Parathyroid adenoma (tissue), 2 donors: Measurements from ENCODE around the gene ZNF783.
"Not testable (repeated sequence)": the region's sequence is repeated elsewhere in the genome, so short reads cannot be mapped to it uniquely, and the experiment has no call there.

ENCODE experiments used
- H2AFZ ChIP-seq: fragments of 300-600 bp; sonication (generic); one replicate; pipeline ENCODE4 v1.7.0; 2017; ENCODE audit warnings: antibody characterized with exemption, mild to moderate bottlenecking
- H3K27ac ChIP-seq: fragments of 300-600 bp; sonication (generic); one replicate; pipeline ENCODE4 v1.7.0; 2017
- H3K27me3 ChIP-seq: fragments of 300-600 bp; sonication (generic); one replicate; pipeline ENCODE4 v1.7.0; 2017; ENCODE audit warnings: low read length; ENCODE audit not compliant: control insufficient read depth, insufficient read depth
- H3K36me3 ChIP-seq: fragments of 300-600 bp; sonication (generic); one replicate; pipeline ENCODE4 v1.7.0; 2017; ENCODE audit warnings: low read length; ENCODE audit not compliant: control insufficient read depth, insufficient read depth
- H3K4me1 ChIP-seq: fragments of 300-600 bp; sonication (generic); one replicate; pipeline ENCODE4 v1.7.0; 2017; ENCODE audit warnings: control low read depth
- H3K4me2 ChIP-seq: fragments of 300-600 bp; sonication (generic); one replicate; pipeline ENCODE4 v1.7.0; 2017; ENCODE audit warnings: low read length
- H3K4me3 ChIP-seq: fragments of 300-600 bp; sonication (generic); one replicate; pipeline ENCODE4 v1.7.0; 2017; ENCODE audit warnings: low read depth, low read length
- H3K79me2 ChIP-seq: fragments of 300-600 bp; sonication (generic); one replicate; pipeline ENCODE4 v1.7.0; 2017; ENCODE audit warnings: control low read depth
- H3K9ac ChIP-seq: fragments of 300-600 bp; sonication (generic); one replicate; pipeline ENCODE4 v1.7.0; 2017; ENCODE audit warnings: mild to moderate bottlenecking
- H3K9me3 ChIP-seq: fragments of 300-600 bp; sonication (generic); one replicate; pipeline ENCODE4 v1.7.0; 2017; ENCODE audit warnings: low read length; ENCODE audit not compliant: control insufficient read depth
- CTCF ChIP-seq: fragments of 300-600 bp; sonication (generic); IDR thresholded peaks from one replicate; pipeline ENCODE4 v1.7.0; 2017; ENCODE audit warnings: antibody characterized with exemption, mild to moderate bottlenecking
- donor health status: primary hyperparathyroidism.

Gene ZNF783

GRCh38 chr7:149317986-149318672 lies 56.1 kb downstream of the ZNF783 start:
- Histone ChIP-seq H3K4me2 (no peak overlapping the region), H2AFZ (no peak overlapping the region)
- no peak for TF ChIP-seq CTCF

GRCh38 chr7:149319376-149319775 lies 57.4 kb downstream of the ZNF783 start:
- Histone ChIP-seq H3K4me1 (no peaks in the 10 kb centered on the region), H3K9me3 (no peaks in the 10 kb centered on the region), H3K36me3 (no peaks in the 10 kb centered on the region), H3K4me2 (no peak overlapping the region), H3K79me2 (no peaks in the 10 kb centered on the region), H3K27me3 (no peaks in the 10 kb centered on the region), H3K4me3 (no peak overlapping the region), H3K9ac (no peak overlapping the region), H2AFZ (no peak overlapping the region), H3K27ac (no peak overlapping the region)
- no peak for TF ChIP-seq CTCF

More at GRCh38 chr7:149317986-149318672, 56.1 kb downstream of the ZNF783 start:
- H3K79me2 ChIP-seq, result no peaks in the 10 kb centered on the region
- no peaks in the 10 kb centered on the region for H3K36me3 ChIP-seq
- no peaks in the 10 kb centered on the region for H3K4me1 ChIP-seq
- H3K9me3 ChIP-seq, result no peaks in the 10 kb centered on the region
- H3K9ac ChIP-seq, result no peak overlapping the region
- no peak overlapping the region for H3K4me3 ChIP-seq
- H3K27me3 ChIP-seq, result no peaks in the 10 kb centered on the region
- H3K27ac ChIP-seq, result no peak overlapping the region

GRCh38 chr7:149320313-149321124 lies 58.5 kb downstream of the ZNF783 start:
- no peak for TF ChIP-seq CTCF
- no peaks in the 10 kb centered on the region for H3K79me2 ChIP-seq

GRCh38 chr7:149321125-149321905 lies 59.3 kb downstream of the ZNF783 start:
- H3K4me2 ChIP-seq, H3K9ac ChIP-seq, H3K36me3 ChIP-seq, H2AFZ ChIP-seq, H3K27ac ChIP-seq, H3K4me1 ChIP-seq, H3K4me3 ChIP-seq, H3K27me3 ChIP-seq, H3K79me2 ChIP-seq, H3K9me3 ChIP-seq: not testable (repeated sequence)

More at GRCh38 chr7:149320313-149321124, 58.5 kb downstream of the ZNF783 start:
- Histone ChIP-seq H2AFZ (no peak overlapping the region), H3K4me3 (no peak overlapping the region), H3K27ac (no peak overlapping the region), H3K27me3 (no peaks in the 10 kb centered on the region), H3K9ac (no peak overlapping the region), H3K9me3 (no peaks in the 10 kb centered on the region), H3K4me1 (no peaks in the 10 kb centered on the region), H3K4me2 (no peak overlapping the region), H3K36me3 (no peaks in the 10 kb centered on the region)

- TF ChIP-seq CTCF, result no peak
- Histone ChIP-seq H3K27me3 (no peaks in the 10 kb centered on the region), H3K9me3 (no peaks in the 10 kb centered on the region), H2AFZ (no peak overlapping the region), H3K4me1 (no peaks in the 10 kb centered on the region), H3K4me2 (no peak overlapping the region), H3K9ac (no peak overlapping the region), H3K27ac (no peak overlapping the region), H3K79me2 (no peaks in the 10 kb centered on the region), H3K36me3 (no peaks in the 10 kb centered on the region), H3K4me3 (no peak overlapping the region)
Observed at GRCh38 chr7:149321978-149322541, 60.1 kb downstream of the ZNF783 start.
